GM23338 (cell line): ENCODE measurements around the gene TYROBP. TPM values are rescaled to one million over a fixed set of nuclear protein-coding genes. Genes with fewer than 3 reads are reported as not detected.

Experiments
- ATAC-seq: fragments of 200-7000 bp; cut with Tn5 transposase; 3 replicates; pipeline ENCODE4 v1.9.1; 2020
- DNase-seq: peaks from one replicate; pipeline ENCODE4 v3.0.0-alpha.2; 2015; ENCODE audit warnings: low spot score
- H2AFZ ChIP-seq: fragments of 200-600 bp; sonication (generic); 2 replicates; pipeline ENCODE4 v1.8.0; 2016; ENCODE audit warnings: antibody characterized with exemption, mild to moderate bottlenecking, moderate library complexity
- H3F3A ChIP-seq: fragments of 200-600 bp; sonication (generic); replicated peaks from 2 replicates; pipeline ENCODE4 v1.8.0; 2017; ENCODE audit warnings: antibody characterized with exemption, mixed run types, low read depth
- H3K27ac ChIP-seq: fragments of 200-600 bp; sonication (generic); 2 replicates; pipeline ENCODE4 v1.6.1; 2016; ENCODE audit warnings: low read depth
- H3K27me3 ChIP-seq: fragments of 200-600 bp; sonication (generic); 2 replicates; pipeline ENCODE4 v1.8.0; 2016; ENCODE audit warnings: mild to moderate bottlenecking, mixed run types, moderate library complexity; ENCODE audit not compliant: insufficient read depth
- H3K36me3 ChIP-seq: fragments of 200-600 bp; sonication (generic); 2 replicates; pipeline ENCODE4 v1.8.0; 2016; ENCODE audit warnings: mild to moderate bottlenecking; ENCODE audit not compliant: insufficient read depth
- H3K4me1 ChIP-seq: fragments of 200-600 bp; sonication (generic); 2 replicates; pipeline ENCODE4 v1.8.0; 2016; ENCODE audit warnings: mild to moderate bottlenecking, moderate library complexity; ENCODE audit not compliant: insufficient read depth
- H3K4me2 ChIP-seq: fragments of 200-600 bp; sonication (generic); 2 replicates; pipeline ENCODE4 v1.7.1; 2017; ENCODE audit warnings: mixed run types
- H3K4me3 ChIP-seq: fragments of 200-600 bp; sonication (generic); 2 replicates; pipeline ENCODE4 v1.6.1; 2016; ENCODE audit warnings: mixed run types
- H3K79me2 ChIP-seq: fragments of 200-600 bp; sonication (generic); replicated peaks from 2 replicates; pipeline ENCODE4 v1.8.0; 2017; ENCODE audit warnings: mild to moderate bottlenecking; ENCODE audit not compliant: insufficient read depth
- H3K9me2 ChIP-seq: fragments of 200-600 bp; sonication (generic); 2 replicates; pipeline ENCODE4 v1.8.0; 2017; ENCODE audit not compliant: insufficient read depth
- H4K20me1 ChIP-seq: fragments of 200-600 bp; sonication (generic); replicated peaks from 2 replicates; pipeline ENCODE4 v1.8.0; 2017; ENCODE audit warnings: mild to moderate bottlenecking; ENCODE audit not compliant: insufficient read depth
- H3K27ac Mint-ChIP-seq: 2 replicates; pipeline ENCODE4 v1.8.0; 2020; ENCODE audit warnings: inconsistent platforms, mild to moderate bottlenecking, moderate library complexity, mixed read lengths
- H3K27me3 Mint-ChIP-seq: 3 replicates; pipeline ENCODE4 v1.8.0; 2022; ENCODE audit warnings: low read depth, mild to moderate bottlenecking, moderate library complexity, mixed read lengths, inconsistent platforms; ENCODE audit not compliant: insufficient read depth, poor library complexity
- H3K36me3 Mint-ChIP-seq: 3 replicates; pipeline ENCODE4 v1.8.0; 2021; ENCODE audit warnings: low read depth, mild to moderate bottlenecking, inconsistent platforms, moderate library complexity, mixed read lengths
- H3K4me1 Mint-ChIP-seq: 3 replicates; pipeline ENCODE4 v1.8.0; 2020; ENCODE audit warnings: mild to moderate bottlenecking, inconsistent platforms, mixed read lengths
- H3K4me3 Mint-ChIP-seq: 3 replicates; pipeline ENCODE4 v1.8.0; 2021; ENCODE audit warnings: moderate library complexity, mild to moderate bottlenecking, inconsistent platforms, mixed read lengths
- H3K9me3 Mint-ChIP-seq: 3 replicates; pipeline ENCODE4 v1.8.0; 2020; ENCODE audit warnings: moderate library complexity, mild to moderate bottlenecking, inconsistent platforms, mixed read lengths
- NANOG ChIP-seq: IDR thresholded peaks from 2 replicates; pipeline ENCODE4 v1.6.1; 2016; ENCODE audit warnings: antibody characterized with exemption, borderline replicate concordance
- POLR2AphosphoS5 ChIP-seq: IDR thresholded peaks from 2 replicates; pipeline ENCODE4 v1.6.1; 2016; ENCODE audit warnings: antibody characterized with exemption, low read depth
- ZNF462 ChIP-seq: fragments of 250-450 bp; sonication (Bioruptor Pico); IDR thresholded peaks from 2 replicates; pipeline ENCODE4 v1.5.0; 2020; ENCODE audit warnings: mild to moderate bottlenecking, moderate library complexity
- polyA plus RNA-seq: library from polyadenylated mRNA; unstranded; fragments of >200 nt; fragmentation: Nextera tagmentation; extraction: Ambion mirVana; gene quantifications from 2 replicates; pipeline ENCODE4 v1.2.1, GENCODE V29; 2016
- total RNA-seq: library from RNA; depleted of rRNA; stranded (reverse); fragments of >200 nt; shearing (Covaris generic); gene quantifications from 2 replicates; pipeline ENCODE4 v1.2.3, GENCODE V29; 2014

The TYROBP gene
- total and polyA plus RNA-seq, 2 experiments from 2014 or later = not detected

DNA sequence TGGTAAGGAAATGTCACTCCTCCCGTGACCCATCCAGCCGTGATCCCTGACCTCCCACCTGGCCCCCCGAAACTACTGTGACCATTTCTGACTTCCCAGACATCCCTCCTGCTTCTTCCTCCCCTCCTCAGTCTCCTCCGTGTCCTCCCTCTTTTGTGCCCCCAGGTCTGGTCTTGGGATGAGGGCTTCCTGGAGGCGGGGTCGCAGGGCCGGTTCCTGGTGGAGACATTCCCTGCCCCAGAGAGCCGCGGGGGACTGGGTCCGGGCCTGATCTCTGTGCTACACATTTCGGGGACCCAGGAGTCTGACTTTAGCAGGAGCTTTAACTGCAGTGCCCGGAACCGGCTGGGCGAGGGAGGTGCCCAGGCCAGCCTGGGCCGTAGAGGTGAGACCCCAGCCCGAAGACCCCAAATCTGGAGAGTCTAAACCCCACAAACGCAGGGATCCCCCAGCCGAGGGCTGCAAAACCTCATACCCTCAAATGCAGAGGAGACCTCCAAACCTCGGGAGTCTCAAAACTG, 46.4 kb downstream of the TYROBP start (continued):
- no peak for TF ChIP-seq ZNF462 (CRISPR knock-in tag)

- DNase-seq (peak; percentile 98), ATAC-seq (peak; percentile 87)
- peak overlapping the region; percentile 93 for H2AFZ ChIP-seq
- peak overlapping the region; percentile 92 for H3K4me2 ChIP-seq
- Mint-ChIP-seq H3K4me3 (peak overlapping the region; percentile 78), H3K9me3 (no peaks in the 10 kb centered on the region; the same call in 2 of the 3 replicates), H3K36me3 (peaks cover 4% of the 10 kb centered on the region; the same call in 2 of the 3 replicates), H3K27ac (no peak overlapping the region), H3K4me1 (peaks cover 21% of the 10 kb centered on the region), H3K27me3 (peaks cover 64% of the 10 kb centered on the region)
- H3K27me3 ChIP-seq = peaks cover 58% of the 10 kb centered on the region
- H3K36me3 ChIP-seq = no peaks in the 10 kb centered on the region; the same call in 1 of the 2 replicates
- H3K27ac ChIP-seq = no peak overlapping the region
- H3K79me2 ChIP-seq = no peaks in the 10 kb centered on the region
- no peaks in the 10 kb centered on the region for H3F3A ChIP-seq
- peaks cover 11% of the 10 kb centered on the region for H3K4me1 ChIP-seq
- H3K9me2 ChIP-seq = no peaks in the 10 kb centered on the region
- H4K20me1 ChIP-seq = no peaks in the 10 kb centered on the region
- peak overlapping the region; percentile 72 for H3K4me3 ChIP-seq
- TF ChIP-seq NANOG (no peak), POLR2AphosphoS5 (peak; percentile 54)
Measured at GRCh38 chr19:35860818-35861639, 47.1 kb downstream of the TYROBP start.
